H7 (cell line): Measurements from ENCODE around the gene MBD6. TPM values are rescaled to one million over a fixed set of nuclear protein-coding genes. Genes with fewer than 3 reads are reported as not detected.
"Not testable (repeated sequence)": the region's sequence is repeated elsewhere in the genome, so short reads cannot be mapped to it uniquely, and the experiment has no call there.

ENCODE experiments used
- DNase-seq: peaks from one replicate; pipeline ENCODE4 v3.0.0; 2012
- H3K27me3 ChIP-seq: 2 replicates; pipeline ENCODE4 v1.6.0; 2011; ENCODE audit warnings: mild to moderate bottlenecking, low read length; ENCODE audit not compliant: control insufficient read depth, insufficient read depth
- H3K36me3 ChIP-seq: replicated peaks from 2 replicates; pipeline ENCODE4 v1.5.1; 2011; ENCODE audit warnings: low read length; ENCODE audit not compliant: control insufficient read depth, insufficient read depth
- H3K4me3 ChIP-seq: 2 replicates; pipeline ENCODE4 v1.5.1; 2011; ENCODE audit warnings: low read depth, mild to moderate bottlenecking, control low read depth, low read length, moderate library complexity; ENCODE audit not compliant: insufficient read depth
- total RNA-seq: library from RNA; depleted of rRNA; stranded (reverse); fragments of >200 nt; shearing (Covaris generic); gene quantifications from 2 replicates; pipeline ENCODE4 v1.2.3, GENCODE V29; 2014

MBD6 gene
- total RNA-seq, 1 experiment from 2014 or later = 3.8 TPM

GRCh38 chr12:57552835-57553313 lies 30.2 kb downstream of the MBD6 start:
- no peaks in the 10 kb centered on the region for H3K36me3 ChIP-seq
- no peak for DNase-seq
- no peak overlapping the region for H3K4me3 ChIP-seq
- peaks cover 33% of the 10 kb centered on the region for H3K27me3 ChIP-seq

DNA sequence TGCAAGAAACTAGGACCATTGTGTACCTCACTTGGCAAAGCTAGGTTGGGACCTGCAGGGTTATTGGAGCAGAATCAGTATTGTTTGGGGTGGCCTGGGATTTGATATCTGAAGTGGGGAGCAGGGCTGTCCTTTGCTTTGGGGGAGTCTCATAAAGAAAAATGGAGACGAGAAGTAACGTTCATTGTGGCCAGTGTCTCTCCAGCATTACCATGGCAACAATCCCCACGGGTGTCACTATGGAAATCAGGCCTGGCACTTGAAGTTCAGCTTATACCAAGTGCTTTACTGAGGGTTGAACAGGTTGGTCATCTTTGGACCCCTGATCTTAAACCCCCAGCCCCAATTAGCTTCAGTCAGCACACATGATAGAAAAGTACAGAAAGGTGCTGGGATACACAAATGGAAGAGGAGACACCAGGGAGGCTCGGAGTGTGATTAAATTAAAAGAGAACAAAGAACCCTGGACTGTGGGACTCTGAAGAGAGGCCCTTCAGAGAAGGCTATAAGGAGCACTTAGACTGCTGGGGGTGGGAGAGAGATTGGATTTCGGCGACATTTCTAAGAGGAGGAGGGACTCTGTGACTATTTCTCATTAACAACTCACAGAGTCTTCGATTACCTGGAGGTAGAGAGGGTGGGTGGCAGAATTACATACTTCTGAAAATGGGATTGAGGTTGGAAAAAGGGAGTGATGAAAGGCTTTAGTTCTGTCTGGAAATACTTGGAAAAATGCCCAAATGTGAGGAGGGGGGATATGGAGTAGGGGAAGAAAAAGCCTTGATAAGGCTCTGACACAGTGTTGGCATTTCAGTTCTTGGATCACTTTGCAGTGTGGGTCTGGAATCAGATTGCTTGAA lies 30.9 kb downstream of the MBD6 start:
- Histone ChIP-seq H3K27me3 (peaks cover 29% of the 10 kb centered on the region), H3K4me3 (no peak overlapping the region), H3K36me3 (no peaks in the 10 kb centered on the region)
- DNase-seq = no peak

- Histone ChIP-seq H3K36me3 (no peaks in the 10 kb centered on the region), H3K27me3 (peaks cover 21% of the 10 kb centered on the region), H3K4me3 (no peak overlapping the region)
- DNase-seq = no peak
Measured at GRCh38 chr12:57554453-57554852, 31.8 kb downstream of the MBD6 start.

- no peak for DNase-seq
- no peaks in the 10 kb centered on the region for H3K36me3 ChIP-seq
Measured at GRCh38 chr12:57554897-57555296, 32.3 kb downstream of the MBD6 start.

DNA sequence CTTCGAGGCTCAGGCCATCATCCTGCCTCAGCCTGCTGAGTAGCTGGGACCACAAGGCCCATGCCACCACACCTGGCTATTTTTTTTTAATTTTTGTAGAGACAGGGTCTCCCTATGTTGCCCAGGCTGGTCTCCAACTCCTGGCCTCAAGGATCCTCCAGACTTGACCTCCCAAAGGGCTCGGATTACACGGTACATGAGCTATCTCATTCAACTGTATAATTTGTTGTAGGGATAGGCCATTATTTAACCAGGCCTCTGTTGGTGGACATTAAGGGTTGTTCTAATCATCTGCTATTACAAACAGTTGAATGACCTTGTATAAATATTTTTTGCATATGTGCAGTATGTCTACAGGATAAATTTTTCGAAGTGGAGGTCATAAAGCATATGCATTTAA lies 36.2 kb downstream of the MBD6 start:
- no peaks in the 10 kb centered on the region; the same call in 1 of the 2 replicates for H3K27me3 ChIP-seq
- DNase-seq = no peak
- H3K4me3 ChIP-seq = no peak overlapping the region
- H3K36me3 ChIP-seq = peaks cover 2% of the 10 kb centered on the region

More at GRCh38 chr12:57554897-57555296, 32.3 kb downstream of the MBD6 start:
- Histone ChIP-seq H3K27me3 (peaks cover 19% of the 10 kb centered on the region), H3K4me3 (no peak overlapping the region)

- Histone ChIP-seq H3K36me3 (peaks cover 2% of the 10 kb centered on the region), H3K27me3 (no peaks in the 10 kb centered on the region; the same call in 1 of the 2 replicates), H3K4me3 (no peak overlapping the region)
- DNase-seq = no peak
Measured at GRCh38 chr12:57560516-57560915, 37.9 kb downstream of the MBD6 start.

DNA sequence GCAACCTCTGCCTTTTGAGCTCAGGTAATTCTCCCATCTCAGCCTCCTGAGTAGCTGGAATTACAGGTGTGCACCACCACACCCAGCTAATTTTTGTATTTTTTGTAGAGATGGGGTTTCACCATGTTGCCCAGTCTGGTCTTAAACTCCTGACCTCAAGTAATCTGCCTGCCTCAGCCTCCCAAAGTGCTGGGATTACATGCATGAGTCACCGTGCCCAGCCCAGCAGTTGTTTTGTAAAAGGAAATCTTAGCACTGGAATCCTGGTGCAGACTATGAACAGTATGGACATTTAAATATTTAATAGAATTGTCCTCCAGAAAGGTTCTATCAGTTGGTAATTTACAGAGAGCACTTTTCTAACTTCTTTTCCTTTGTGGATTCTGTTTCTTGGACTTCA lies 38.5 kb downstream of the MBD6 start:
- not testable (repeated sequence) for H3K4me3 ChIP-seq, DNase-seq, H3K36me3 ChIP-seq, H3K27me3 ChIP-seq

DNA sequence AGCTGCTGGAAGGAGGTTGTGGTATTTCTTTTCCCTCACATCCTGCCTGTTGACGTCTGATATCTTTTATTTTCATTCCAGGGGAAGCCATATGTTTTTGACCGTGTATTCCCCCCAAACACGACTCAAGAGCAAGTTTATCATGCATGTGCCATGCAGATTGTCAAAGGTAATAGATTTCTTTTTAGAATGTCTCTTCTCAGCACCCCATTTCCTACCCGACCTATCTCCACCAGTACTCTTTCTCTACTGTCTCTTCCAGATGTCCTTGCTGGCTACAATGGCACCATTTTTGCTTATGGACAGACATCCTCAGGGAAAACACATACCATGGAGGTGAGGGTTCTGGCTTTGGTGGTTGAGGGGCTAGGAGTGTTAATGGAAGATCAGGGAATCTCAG lies 40.7 kb downstream of the MBD6 start:
- Histone ChIP-seq H3K27me3 (no peaks in the 10 kb centered on the region; the same call in 1 of the 2 replicates), H3K4me3 (no peak overlapping the region)

DNA sequence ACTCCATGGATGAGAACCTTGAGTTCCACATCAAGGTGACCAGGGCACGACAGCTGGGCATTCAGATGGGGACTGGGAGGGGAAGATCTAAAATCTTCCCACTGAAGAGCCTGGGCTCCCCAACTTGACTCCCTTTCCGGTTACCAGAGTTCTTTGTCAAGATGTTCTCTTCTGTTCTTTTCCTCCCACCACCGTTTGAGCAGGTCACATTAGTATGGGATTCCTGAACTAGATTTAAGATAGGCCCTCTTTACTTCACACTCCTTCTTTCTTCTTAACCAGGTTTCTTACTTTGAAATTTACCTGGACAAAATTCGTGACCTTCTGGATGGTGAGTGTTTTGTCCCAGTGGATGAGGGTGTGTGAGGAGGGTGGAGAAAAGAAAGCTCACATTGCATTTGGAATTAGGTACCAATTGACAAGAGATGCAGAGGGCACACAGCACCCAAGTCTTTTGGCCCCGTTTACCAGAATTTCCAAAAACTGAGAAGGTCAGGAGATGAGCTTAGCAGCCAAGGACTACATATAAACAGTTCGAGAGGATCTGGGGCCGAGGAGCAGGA lies 41.6 kb downstream of the MBD6 start:
- no peak for DNase-seq
- Histone ChIP-seq H3K27me3 (no peaks in the 10 kb centered on the region; the same call in 1 of the 2 replicates), H3K4me3 (no peak overlapping the region), H3K36me3 (peaks cover 5% of the 10 kb centered on the region)

More for the DNA sequence above, 40.7 kb downstream of the MBD6 start:
- no peak for DNase-seq
- H3K36me3 ChIP-seq = peaks cover 5% of the 10 kb centered on the region

DNA sequence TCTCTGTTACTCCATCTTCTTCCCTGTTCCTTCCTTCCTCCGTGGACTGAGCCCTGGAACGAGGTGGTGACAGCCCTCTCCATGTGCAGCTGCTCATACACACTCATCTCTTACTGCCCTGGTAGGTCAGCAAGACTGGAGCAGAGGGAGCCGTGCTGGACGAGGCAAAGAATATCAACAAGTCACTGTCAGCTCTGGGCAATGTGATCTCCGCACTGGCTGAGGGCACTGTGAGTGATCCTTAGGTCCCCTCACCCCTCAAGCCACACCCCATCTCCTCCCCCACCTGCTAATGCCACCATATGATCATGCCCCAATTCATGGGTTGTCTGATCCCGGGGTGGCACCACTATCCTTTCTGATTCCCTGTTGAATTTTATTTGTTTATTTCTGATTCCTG lies 46.2 kb downstream of the MBD6 start:
- no peaks in the 10 kb centered on the region for H3K27me3 ChIP-seq
- DNase-seq = no peak
- H3K4me3 ChIP-seq = no peak overlapping the region
- H3K36me3 ChIP-seq = peaks cover 12% of the 10 kb centered on the region

GRCh38 chr12:57569858-57570257 lies 47.2 kb downstream of the MBD6 start:
- no peak for DNase-seq
- H3K36me3 ChIP-seq = peaks cover 12% of the 10 kb centered on the region
- no peaks in the 10 kb centered on the region for H3K27me3 ChIP-seq
- no peak overlapping the region for H3K4me3 ChIP-seq

GRCh38 chr12:57570438-57570837 lies 47.8 kb downstream of the MBD6 start:
- not testable (repeated sequence) for H3K4me3 ChIP-seq, DNase-seq, H3K27me3 ChIP-seq
- peaks cover 14% of the 10 kb centered on the region for H3K36me3 ChIP-seq

GRCh38 chr12:57571926-57572762 lies 49.5 kb downstream of the MBD6 start:
- no peak overlapping the region for H3K4me3 ChIP-seq
- DNase-seq = no peak
- peaks cover 19% of the 10 kb centered on the region for H3K36me3 ChIP-seq

DNA sequence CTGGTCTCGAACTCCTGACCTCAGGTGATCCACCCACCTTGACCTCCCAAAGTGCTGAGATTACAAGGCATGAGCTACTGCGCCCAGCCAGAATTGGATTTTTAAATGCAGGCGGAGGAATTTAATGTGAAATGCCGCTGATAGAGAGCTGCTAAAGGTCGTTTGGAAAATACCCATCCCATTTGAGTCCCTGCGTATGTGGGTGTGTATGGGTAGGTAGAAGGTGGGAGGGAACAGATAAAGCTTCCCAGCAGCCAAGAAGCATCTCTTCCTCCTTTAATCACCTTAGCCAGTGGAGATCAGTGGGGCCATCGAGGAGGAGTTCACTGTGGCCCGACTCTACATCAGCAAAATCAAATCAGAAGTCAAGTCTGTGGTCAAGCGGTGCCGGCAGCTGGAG lies 52.2 kb downstream of the MBD6 start:
- DNase-seq = no peak
- H3K36me3 ChIP-seq = peaks cover 21% of the 10 kb centered on the region
- no peaks in the 10 kb centered on the region; the same call in 1 of the 2 replicates for H3K27me3 ChIP-seq
- no peak overlapping the region for H3K4me3 ChIP-seq

More at GRCh38 chr12:57571926-57572762, 49.5 kb downstream of the MBD6 start:
- H3K27me3 ChIP-seq = no peaks in the 10 kb centered on the region; the same call in 1 of the 2 replicates
